ENCODE data around the gene RPS19.
"Not testable (repeated sequence)": the region's sequence is repeated elsewhere in the genome, so short reads cannot be mapped to it uniquely, and the experiment has no call there.

Gene RPS19

GRCh38 chr19:41871573-41872383, 11.7 kb downstream of the RPS19 start:
- no peaks in the 10 kb centered on the region for H3K9me2 ChIP-seq (replicated peaks; ENCODE audit: control insufficient read depth, low read length)
- 0 out of 2 replicates have a peak, but pooled peaks cover 5% of the 10 kb centered on the region for H4K20me1 ChIP-seq (ENCODE audit: control insufficient read depth, insufficient read depth, low read depth, low read length)
- H3K27ac ChIP-seq (ENCODE audit: low read depth, low read length): peak overlapping the region; percentile 99
- TF ChIP-seq EZH2phosphoT487 (IDR thresholded peaks at IDR 0.05; ENCODE audit: borderline replicate concordance, low read length) (no peak), CTCF (IDR thresholded peaks at IDR 0.05; ENCODE audit: low read depth, low read length, poor library complexity, severe bottlenecking) (no peak)
- H3K79me2 ChIP-seq (ENCODE audit: control insufficient read depth, low read length): peaks cover 24% of the 10 kb centered on the region
- H3K36me3 ChIP-seq (ENCODE audit: control insufficient read depth, low read length): peaks cover 68% of the 10 kb centered on the region
- H3K4me1 ChIP-seq (ENCODE audit: control insufficient read depth, low read length): peaks cover 98% of the 10 kb centered on the region
- peak overlapping the region; percentile 42 for H3K4me2 ChIP-seq (ENCODE audit: low read length)
- H3K27me3 ChIP-seq (ENCODE audit: control insufficient read depth, low read length): no peaks in the 10 kb centered on the region
- H3K9me3 ChIP-seq (ENCODE audit: control insufficient read depth, insufficient read depth, low read length): no peaks in the 10 kb centered on the region
- peak overlapping the region; percentile 1; the same call in 1 of the 2 replicates for H3K4me3 ChIP-seq (ENCODE audit: low read length)
- peaks cover 86% of the 10 kb centered on the region for H3F3A ChIP-seq (ENCODE audit: control insufficient read depth, insufficient read depth)

GRCh38 chr19:41872384-41872774, 12.3 kb downstream of the RPS19 start:
- Histone ChIP-seq H3K27me3 (ENCODE audit: control insufficient read depth, low read length) (no peaks in the 10 kb centered on the region), H4K20me1 (ENCODE audit: control insufficient read depth, insufficient read depth, low read depth, low read length) (0 out of 2 replicates have a peak, but pooled peaks cover 5% of the 10 kb centered on the region), H3K4me3 (ENCODE audit: low read length) (peak overlapping the region; percentile 1; the same call in 1 of the 2 replicates), H3K9me3 (ENCODE audit: control insufficient read depth, insufficient read depth, low read length) (no peaks in the 10 kb centered on the region), H3K27ac (ENCODE audit: low read depth, low read length) (peak overlapping the region; percentile 99), H3K36me3 (ENCODE audit: control insufficient read depth, low read length) (peaks cover 65% of the 10 kb centered on the region), H3K4me1 (ENCODE audit: control insufficient read depth, low read length) (peaks cover 93% of the 10 kb centered on the region), H3K4me2 (ENCODE audit: low read length) (peak overlapping the region; percentile 42), H3K9me2 (replicated peaks; ENCODE audit: control insufficient read depth, low read length) (no peaks in the 10 kb centered on the region), H3K79me2 (ENCODE audit: control insufficient read depth, low read length) (peaks cover 21% of the 10 kb centered on the region), H3F3A (ENCODE audit: control insufficient read depth, insufficient read depth) (peaks cover 83% of the 10 kb centered on the region)
- TF ChIP-seq CTCF (IDR thresholded peaks at IDR 0.05; ENCODE audit: low read depth, low read length, poor library complexity, severe bottlenecking): no peak
- TF ChIP-seq EZH2phosphoT487 (IDR thresholded peaks at IDR 0.05; ENCODE audit: borderline replicate concordance, low read length): no peak

- Histone ChIP-seq H3K4me2 (ENCODE audit: low read length) (peak overlapping the region; percentile 7; the same call in 1 of the 2 replicates), H3K4me3 (ENCODE audit: low read length) (no peak overlapping the region), H3K36me3 (ENCODE audit: control insufficient read depth, low read length) (peaks cover 64% of the 10 kb centered on the region), H3K9me2 (replicated peaks; ENCODE audit: control insufficient read depth, low read length) (no peaks in the 10 kb centered on the region), H4K20me1 (ENCODE audit: control insufficient read depth, insufficient read depth, low read depth, low read length) (no peaks in the 10 kb centered on the region), H3K79me2 (ENCODE audit: control insufficient read depth, low read length) (peaks cover 21% of the 10 kb centered on the region), H3K27ac (ENCODE audit: low read depth, low read length) (peak overlapping the region; percentile 99), H3K4me1 (ENCODE audit: control insufficient read depth, low read length) (peaks cover 88% of the 10 kb centered on the region), H3F3A (ENCODE audit: control insufficient read depth, insufficient read depth) (peaks cover 81% of the 10 kb centered on the region), H3K9me3 (ENCODE audit: control insufficient read depth, insufficient read depth, low read length) (no peaks in the 10 kb centered on the region), H3K27me3 (ENCODE audit: control insufficient read depth, low read length) (no peaks in the 10 kb centered on the region; the same call in 1 of the 2 replicates)
- peak; percentile 96 for TF ChIP-seq CTCF (IDR thresholded peaks at IDR 0.05; ENCODE audit: low read depth, low read length, poor library complexity, severe bottlenecking)
- no peak for TF ChIP-seq EZH2phosphoT487 (IDR thresholded peaks at IDR 0.05; ENCODE audit: borderline replicate concordance, low read length)
Observed at GRCh38 chr19:41872775-41873647, 13.0 kb downstream of the RPS19 start.

GRCh38 chr19:41875973-41876372, 15.9 kb downstream of the RPS19 start:
- Histone ChIP-seq H3K36me3 (ENCODE audit: control insufficient read depth, low read length) (peaks cover 63% of the 10 kb centered on the region), H3F3A (ENCODE audit: control insufficient read depth, insufficient read depth) (peaks cover 71% of the 10 kb centered on the region), H3K27ac (ENCODE audit: low read depth, low read length) (peak overlapping the region; percentile 99), H3K79me2 (ENCODE audit: control insufficient read depth, low read length) (peaks cover 33% of the 10 kb centered on the region), H3K4me3 (ENCODE audit: low read length) (peak overlapping the region; percentile 91), H3K4me1 (ENCODE audit: control insufficient read depth, low read length) (peaks cover 86% of the 10 kb centered on the region), H3K4me2 (ENCODE audit: low read length) (peak overlapping the region; percentile 93)
- not testable (repeated sequence) for H4K20me1 ChIP-seq (ENCODE audit: control insufficient read depth, insufficient read depth, low read depth, low read length); H3K9me3 ChIP-seq (ENCODE audit: control insufficient read depth, insufficient read depth, low read length); H3K9me2 ChIP-seq (replicated peaks; ENCODE audit: control insufficient read depth, low read length); H3K27me3 ChIP-seq (ENCODE audit: control insufficient read depth, low read length)

All from DOHH2 (cell line).